ENCODE measurements around the gene RAB15. TPM values are rescaled to one million over a fixed set of nuclear protein-coding genes. Genes with fewer than 3 reads are reported as not detected.

RAB15 gene
- total and polyA plus RNA-seq, 9 of the 15 experiments (the other 6 are each of a cell fraction or from before 2014, with no cell fraction given) = 0.09 to 0.30 (median 0.16) TPM; not detected in 2

GRCh38 chr14:64952598-64953309 lies 19.4 kb downstream of the RAB15 start (continued):
- TF ChIP-seq MNT (conservative IDR thresholded peaks at IDR 0.05) (0 out of 4 replicates have a peak, but pooled peaks of 1 of the 2 experiments have one; percentile 21), CHD7 (IDR thresholded peaks at IDR 0.05; ENCODE audit: low read depth, low read length) (no peak), ZNF184 (CRISPR knock-in tag; IDR thresholded peaks at IDR 0.05) (no peak), NR2F6 (CRISPR knock-in tag; IDR thresholded peaks at IDR 0.05) (no peak), MYC (IDR thresholded peaks at IDR 0.05; ENCODE audit: low read depth, low read length) (0 out of 2 replicates have a peak, but pooled peaks have one; percentile 31), MYC (CRISPR knock-in tag; IDR thresholded peaks at IDR 0.05; ENCODE audit: borderline replicate concordance, low read depth) (no peak), ZFX (CRISPR knock-in tag; IDR thresholded peaks at IDR 0.05) (no peak), YY1 (IDR thresholded peaks at IDR 0.05; ENCODE audit: borderline replicate concordance in 1 of 3, control insufficient read depth in 1 of 3, extremely low read depth in 1 of 3, insufficient read depth in 3 of 3, insufficient read length in 1 of 3, insufficient replicate concordance in 2 of 3, low read depth in 1 of 3, low read length in 2 of 3) (peak in 1 of 3 experiments; percentile 16), ZZZ3 (IDR thresholded peaks at IDR 0.05) (no peak), MLLT1 (IDR thresholded peaks at IDR 0.05) (no peak), GTF2F1 (IDR thresholded peaks at IDR 0.05; ENCODE audit: low read depth, low read length) (no peak), SIRT6 (IDR thresholded peaks at IDR 0.05; ENCODE audit: low read depth, low read length) (no peak)
